Lower leg skin (tissue), 3 donors: ENCODE results near the gene NFE2L2.

Source experiments
- POLR2A ChIP-seq, 2 donors: fragments of 450-650 bp; IDR thresholded peaks; one replicate each; pipeline ENCODE4 v1.6.1; 2016 to 2017; ENCODE audit warnings: antibody characterized with exemption in 2 of 2, mild to moderate bottlenecking in 1 of 2, moderate library complexity in 1 of 2
- TF ChIP-seq, protein P1 (sequence below), 3 donors: fragments of 450-650 bp; IDR thresholded peaks; one replicate each; pipeline ENCODE4 v1.5.1; 2016; ENCODE audit warnings: antibody characterized with exemption in 3 of 3, mild to moderate bottlenecking in 3 of 3, moderate library complexity in 2 of 3

DNA sequence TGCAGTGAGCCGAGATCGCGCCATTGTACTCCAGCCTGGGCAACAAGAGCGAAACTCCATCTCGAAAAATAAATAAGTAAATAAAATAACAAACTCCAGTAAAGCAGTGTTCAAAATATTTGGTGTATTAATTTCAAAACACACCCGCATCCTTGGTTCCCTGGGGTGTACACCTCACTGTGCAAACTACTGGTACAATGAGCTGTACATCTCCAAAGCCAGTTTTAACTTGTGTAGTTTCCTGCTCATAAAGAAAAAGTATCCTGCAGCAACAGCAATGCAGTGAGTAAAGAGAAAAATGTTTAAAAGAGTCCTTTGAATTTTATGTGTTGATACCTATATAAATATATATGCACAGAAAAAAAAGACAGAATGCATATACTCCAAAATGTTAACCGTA, 4.4 kb upstream of the NFE2L2 start:
- TF ChIP-seq POLR2A (IDR thresholded peaks at IDR 0.05): no peak
- TF ChIP-seq, protein P1, sequence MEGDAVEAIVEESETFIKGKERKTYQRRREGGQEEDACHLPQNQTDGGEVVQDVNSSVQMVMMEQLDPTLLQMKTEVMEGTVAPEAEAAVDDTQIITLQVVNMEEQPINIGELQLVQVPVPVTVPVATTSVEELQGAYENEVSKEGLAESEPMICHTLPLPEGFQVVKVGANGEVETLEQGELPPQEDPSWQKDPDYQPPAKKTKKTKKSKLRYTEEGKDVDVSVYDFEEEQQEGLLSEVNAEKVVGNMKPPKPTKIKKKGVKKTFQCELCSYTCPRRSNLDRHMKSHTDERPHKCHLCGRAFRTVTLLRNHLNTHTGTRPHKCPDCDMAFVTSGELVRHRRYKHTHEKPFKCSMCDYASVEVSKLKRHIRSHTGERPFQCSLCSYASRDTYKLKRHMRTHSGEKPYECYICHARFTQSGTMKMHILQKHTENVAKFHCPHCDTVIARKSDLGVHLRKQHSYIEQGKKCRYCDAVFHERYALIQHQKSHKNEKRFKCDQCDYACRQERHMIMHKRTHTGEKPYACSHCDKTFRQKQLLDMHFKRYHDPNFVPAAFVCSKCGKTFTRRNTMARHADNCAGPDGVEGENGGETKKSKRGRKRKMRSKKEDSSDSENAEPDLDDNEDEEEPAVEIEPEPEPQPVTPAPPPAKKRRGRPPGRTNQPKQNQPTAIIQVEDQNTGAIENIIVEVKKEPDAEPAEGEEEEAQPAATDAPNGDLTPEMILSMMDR (IDR thresholded peaks at IDR 0.05): no peak
